GM19324 (cell line): ENCODE data around the gene WFDC12.

Source experiments
- ATAC-seq: cut with Tn5 transposase; IDR thresholded peaks from one replicate; pipeline ENCODE4 v1.9.1; 2021; ENCODE audit warnings: mild to moderate bottlenecking, moderate library complexity; ENCODE audit not compliant: unreplicated experiment, low FRiP score

The WFDC12 gene

DNA sequence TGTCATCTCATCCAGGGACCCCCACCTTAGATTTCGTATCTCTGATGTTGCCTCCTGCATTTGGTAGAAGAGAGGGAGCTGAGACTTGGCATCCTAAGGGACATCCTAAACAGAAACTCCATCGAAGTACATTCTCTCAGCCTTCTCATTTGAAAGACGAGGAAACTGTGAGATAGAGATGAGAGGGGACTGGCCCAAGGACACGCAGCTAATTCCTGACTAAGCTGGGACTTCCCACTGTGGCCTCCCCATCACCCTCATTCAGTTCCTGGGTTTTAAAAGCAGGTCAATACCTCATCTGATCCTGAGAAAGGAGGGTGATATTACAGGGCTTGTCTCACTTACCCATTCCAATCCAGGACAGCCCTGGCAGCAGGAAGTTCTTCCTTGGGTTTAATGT is 8.4 kb downstream of the WFDC12 start:
- ATAC-seq, result no peak

DNA sequence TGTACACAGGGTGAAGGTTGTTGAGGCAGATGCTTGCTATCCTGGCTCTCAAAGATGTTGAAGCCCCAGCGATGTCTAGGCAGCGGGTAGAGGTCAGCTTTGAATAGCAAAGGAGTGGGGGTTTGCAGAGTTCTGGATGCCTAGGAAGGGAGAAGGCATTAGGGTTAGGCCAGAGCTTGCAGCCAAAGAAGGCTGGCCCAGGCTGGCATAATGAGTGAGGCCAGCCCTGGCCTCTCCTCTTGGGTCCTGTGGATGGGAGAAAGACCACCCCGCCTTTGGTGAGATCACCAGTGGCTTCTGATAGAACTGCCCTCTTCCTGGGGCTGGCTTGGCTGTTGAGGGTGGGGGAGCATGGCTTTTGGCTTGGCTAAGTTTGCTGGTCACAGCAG is 8.9 kb downstream of the WFDC12 start:
- no peak for ATAC-seq

DNA sequence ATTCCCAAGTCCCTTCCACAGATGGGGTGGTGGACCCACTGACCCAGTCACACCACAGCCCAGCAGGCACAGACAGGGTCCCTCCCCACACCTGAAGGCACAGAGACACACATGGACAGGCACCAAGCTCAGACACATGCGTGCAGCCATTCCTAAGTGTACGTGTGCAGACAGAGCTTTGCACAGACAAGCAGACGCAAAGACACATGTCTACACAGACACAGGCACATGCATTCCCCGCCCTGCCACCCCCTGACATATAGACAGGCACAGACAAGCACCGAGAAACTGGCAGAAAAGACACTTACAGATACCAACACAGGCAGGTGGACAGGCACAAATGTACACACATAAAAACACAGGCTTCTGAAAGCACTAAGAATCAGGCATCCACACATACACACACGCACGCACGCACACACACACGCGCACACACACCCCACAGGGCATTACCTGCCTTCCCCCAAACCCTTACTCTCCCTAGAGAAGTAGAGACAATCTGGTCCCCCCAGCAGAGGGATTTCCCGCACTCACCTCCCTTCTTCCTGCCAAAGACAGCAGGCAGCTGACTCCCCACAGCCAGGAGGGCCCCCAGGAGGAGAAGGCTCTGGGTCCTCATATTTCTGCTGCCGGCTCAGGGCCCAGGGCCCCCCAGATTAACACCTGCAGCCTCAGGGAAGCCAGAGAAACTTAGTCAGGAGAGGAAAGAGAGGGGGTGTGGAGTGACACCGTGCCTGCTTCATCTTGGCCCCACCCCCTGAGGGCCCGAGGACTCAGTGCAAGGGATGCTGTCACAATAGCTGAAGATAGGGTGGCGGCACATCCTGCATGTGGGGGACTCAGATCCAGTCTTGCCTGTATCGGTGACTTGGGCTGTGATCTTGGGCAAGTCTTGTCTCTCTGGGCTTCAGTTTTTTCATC is 9.5 kb downstream of the WFDC12 start, which contains the start of gene WFDC5:
Gene WFDC5, minus strand, starts transcription at position 710 of the 921 bp plus-strand sequence. Its CDS starts 91 bp downstream, at position 619.
- no peak for ATAC-seq

DNA sequence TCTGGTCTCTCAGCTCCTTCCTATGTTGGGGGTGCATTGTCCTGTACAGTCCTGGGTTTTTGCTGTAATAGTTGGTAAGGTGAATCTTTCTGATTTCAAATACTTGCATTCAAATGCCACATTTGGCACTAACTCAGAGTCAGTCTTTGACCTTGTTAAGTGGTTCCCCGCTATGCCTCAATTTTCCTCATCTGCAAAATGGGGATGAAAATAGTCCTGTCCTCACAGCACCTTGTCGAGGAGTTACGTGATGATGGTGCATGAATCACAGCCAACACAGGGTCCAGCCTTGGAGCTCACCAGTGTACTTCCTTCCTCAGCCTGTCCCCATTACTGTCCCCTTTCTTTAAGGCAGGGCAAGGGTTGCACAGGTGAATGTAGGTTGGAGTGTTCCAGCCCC is 10.4 kb downstream of the WFDC12 start:
- ATAC-seq, result no peak

DNA sequence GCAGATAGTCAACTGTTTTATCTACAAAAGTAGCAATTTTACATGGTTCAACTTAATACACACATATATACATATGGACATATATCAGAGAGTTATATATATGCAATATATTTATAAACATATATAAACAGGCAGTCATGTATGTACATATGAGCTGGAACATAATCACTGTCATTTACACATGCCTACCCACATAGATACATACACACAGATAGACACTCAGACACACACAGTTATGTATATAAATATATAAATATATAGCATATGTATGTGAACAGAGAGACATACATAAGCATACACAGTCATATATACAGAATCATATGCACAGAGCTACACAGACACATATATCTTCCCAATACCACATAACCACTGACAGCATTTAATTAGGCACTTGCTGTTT is 11.5 kb downstream of the WFDC12 start:
- no peak for ATAC-seq

GRCh38 chr20:45111799-45112471 is 12.3 kb downstream of the WFDC12 start:
- no peak for ATAC-seq

GRCh38 chr20:45111285-45111684 is 13.0 kb downstream of the WFDC12 start:
- ATAC-seq, result no peak

DNA sequence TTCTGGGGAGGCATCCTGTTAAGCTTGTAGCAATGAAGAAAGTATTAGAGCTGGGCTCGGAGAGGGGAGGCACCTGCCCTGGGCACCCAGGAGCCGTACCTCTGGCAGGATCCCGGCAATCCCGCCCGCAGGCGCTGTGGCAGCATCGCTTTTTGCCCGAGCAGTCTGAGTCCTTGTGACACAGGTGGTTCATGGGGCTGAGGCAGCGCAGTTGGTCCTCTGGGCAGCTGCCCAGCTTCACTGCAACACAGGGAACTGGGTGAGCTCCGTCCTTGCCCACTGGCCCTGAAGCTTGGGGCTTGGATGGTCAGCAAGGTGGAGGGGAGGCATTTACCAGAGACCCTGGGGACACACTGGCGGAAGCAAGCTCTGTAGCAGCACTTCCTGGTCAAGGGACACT is 14.0 kb downstream of the WFDC12 start:
- no peak for ATAC-seq

GRCh38 chr20:45109634-45110033 is 14.6 kb downstream of the WFDC12 start:
- no peak for ATAC-seq

GRCh38 chr20:45105317-45105716 is 18.9 kb downstream of the WFDC12 start:
- no peak for ATAC-seq

DNA sequence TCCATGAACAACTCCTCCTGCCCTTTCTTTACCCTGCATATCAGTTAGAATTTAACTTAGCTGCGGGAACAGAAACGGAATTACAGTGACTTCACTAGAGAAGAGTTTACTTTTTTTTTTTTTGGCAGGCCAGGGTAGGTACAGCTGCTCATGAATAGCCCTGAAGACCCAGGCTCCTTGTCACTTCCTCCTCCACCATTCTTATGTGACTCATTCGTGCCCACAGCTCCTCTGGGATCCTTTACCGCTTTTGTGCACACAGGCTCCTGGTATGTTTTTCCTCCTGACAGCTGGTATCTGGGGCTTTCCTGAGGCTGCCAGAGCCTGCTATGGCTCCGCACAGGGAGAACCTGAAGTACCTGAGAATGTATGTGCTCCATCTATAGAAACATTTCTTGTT is 19.5 kb downstream of the WFDC12 start:
- no peak for ATAC-seq

DNA sequence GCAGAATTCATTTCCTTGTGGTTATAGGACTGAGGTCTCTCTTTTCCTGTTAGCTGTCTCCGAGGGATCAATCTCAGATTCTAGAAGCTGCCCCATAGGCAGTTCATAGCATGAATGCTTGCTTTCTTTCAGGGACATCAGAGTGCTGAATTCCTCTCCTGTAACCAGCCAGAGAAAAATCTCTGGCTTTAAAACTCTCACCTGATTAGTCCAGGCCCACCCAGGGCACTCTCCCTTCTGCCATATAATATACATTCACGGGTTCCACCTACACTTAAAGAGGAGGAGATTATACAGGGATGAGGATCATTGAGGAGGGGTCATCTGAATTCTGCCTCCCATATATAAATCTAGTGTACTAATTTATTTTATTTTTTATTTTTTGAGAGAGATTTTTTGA is 21.2 kb downstream of the WFDC12 start:
- ATAC-seq, result no peak

DNA sequence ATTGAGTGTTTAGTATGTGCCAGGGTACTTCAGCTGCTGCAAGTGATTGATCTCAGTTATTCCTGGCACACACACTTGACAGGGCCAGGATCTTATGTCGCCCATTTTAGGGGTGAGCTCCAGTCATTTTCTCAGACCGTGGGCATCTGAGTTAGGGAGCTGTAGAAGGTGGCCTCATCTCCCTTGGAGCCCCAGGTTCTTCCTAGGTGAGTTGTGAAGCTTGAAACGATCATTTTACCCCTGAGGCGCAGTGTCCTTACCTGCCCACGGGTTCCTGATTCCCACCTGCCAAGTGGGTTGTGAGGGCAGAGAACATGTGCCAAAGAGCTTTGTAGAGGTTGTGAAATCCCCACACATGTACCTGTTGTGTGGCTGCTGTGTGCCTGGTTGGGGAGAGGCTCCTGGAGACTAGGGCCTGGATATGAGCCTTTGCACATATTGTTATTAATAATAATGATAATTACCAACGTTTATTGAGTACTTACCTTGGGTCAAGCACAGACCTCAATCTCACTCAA is 22.9 kb downstream of the WFDC12 start:
- no peak for ATAC-seq

DNA sequence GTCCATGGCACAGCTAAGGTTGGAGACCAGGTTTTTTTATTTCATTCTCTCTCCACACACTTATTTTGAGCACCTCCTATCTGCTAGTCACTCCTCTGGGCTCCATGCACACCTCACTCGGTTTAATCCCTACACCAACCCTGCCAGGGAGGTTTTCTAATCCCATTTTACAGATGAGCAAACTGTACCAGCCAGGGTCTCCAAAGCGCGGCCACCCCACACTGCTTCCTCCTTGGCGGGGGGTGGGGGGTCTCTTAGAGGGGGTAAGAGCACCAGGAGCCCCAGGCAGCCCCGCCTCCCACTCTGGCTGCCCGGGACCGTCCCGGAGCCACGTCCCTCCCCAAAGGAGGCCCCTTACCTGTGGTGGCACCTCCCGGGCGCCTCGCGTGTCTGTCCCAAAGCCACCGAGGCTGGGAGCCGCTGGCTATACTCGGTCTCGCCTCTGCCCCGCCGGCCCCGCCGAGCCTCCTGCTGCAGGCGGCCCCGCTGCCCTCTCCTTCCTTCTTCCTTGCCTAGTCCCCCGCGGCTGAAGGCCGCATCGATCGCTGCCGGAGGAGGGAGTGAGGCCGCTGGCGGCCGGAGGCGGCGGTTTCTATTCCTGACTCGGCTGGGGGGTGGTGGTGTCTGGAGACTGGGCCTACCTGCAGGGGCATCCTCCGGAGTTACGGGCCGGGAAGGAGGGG is 23.6 kb downstream of the WFDC12 start, which contains the start of gene KCNS1:
Gene KCNS1, minus strand, starts transcription at position 565 of the 683 bp plus-strand sequence. CDS start 1,891 bp downstream, outside the sequence.
- no peak for ATAC-seq

DNA sequence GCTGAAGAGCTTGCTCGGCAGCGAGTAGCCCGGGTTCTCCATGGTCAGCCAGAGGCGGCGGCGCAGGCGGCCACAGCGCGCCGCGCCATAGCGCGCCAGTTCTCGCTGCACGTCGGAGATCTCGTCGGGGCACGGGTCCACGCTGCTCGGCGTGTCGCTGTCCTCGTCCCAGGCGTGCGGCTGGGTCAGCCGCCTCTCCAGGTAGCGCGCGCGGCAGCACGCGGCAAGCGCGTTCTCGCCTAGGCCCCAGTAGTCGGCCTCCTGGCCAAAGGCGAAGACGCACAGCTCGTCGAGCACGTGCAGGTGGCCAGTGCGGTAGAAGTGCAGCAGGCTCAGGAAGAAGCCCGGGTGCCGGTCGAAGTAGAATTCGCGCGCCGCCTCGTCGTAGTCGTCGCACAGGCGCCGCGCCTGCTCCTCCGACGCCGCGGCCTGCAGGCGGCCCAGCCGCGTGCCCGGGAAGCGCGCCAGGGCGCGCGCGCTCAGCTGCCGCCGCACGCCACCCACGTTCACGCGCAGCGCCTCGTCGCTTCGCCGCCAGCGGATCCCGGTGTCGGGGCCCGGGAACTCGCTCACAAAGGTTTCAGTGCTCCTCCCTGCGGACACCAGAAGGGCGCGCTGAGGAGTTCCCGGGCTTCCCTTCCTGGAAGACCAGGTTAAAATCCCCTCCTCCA is 26.0 kb downstream of the WFDC12 start:
- no peak for ATAC-seq

DNA sequence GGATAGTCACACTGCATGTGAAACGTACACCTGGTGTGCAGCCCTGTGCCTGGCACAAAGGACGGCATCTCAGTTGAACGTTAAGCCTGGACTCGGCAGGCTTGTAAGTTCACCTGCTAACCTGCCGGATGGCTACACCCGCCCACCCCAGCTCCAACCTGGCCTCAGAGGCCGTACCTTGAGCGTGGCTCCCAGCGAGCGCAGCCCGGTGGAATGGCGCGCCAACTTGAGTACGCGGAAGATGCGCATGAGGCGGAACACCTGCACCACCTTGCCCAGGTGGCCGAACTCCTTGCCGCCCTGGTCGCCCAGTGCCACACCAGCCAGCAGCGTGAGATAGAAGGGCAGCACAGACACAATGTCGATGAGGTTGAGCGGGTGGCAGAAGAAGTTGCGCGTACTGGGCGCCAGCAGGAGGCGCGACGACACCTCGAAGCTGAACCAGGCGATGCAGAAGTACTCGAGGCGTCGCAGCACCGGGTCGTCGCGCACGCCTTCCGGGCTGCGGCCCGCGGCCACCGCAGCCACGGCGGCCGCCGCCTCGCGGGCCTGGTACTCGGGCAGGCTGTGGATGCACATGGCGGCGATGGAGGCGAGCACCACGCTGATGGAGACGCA is 26.7 kb downstream of the WFDC12 start:
- ATAC-seq, result no peak

GRCh38 chr20:45096781-45097180 is 27.5 kb downstream of the WFDC12 start:
- no peak for ATAC-seq

- ATAC-seq, result no peak
Observed at GRCh38 chr20:45095805-45096238, 28.4 kb downstream of the WFDC12 start.

- ATAC-seq, result no peak
Observed at GRCh38 chr20:45094864-45095574, 29.2 kb downstream of the WFDC12 start.
